PC-3 (cell line): Measurements from ENCODE around the gene CDH13. TPM values are rescaled to one million over a fixed set of nuclear protein-coding genes. Genes with fewer than 3 reads are reported as not detected.

Experiments used
- ATAC-seq: fragments of 200-7000 bp; cut with Tn5 transposase; 2 replicates; pipeline ENCODE4 v1.9.1; 2020; ENCODE audit warnings: mild to moderate bottlenecking, moderate library complexity
- BruUV-seq: library from RNA; stranded (reverse); fragments of 400-500 nt; replicated peaks from 2 replicates; lab custom pipeline; 2021; lab: Mats Ljungman, UMichigan
- CTCF ChIA-PET: fragments of 300-600 bp; sonication (Branson Sonifier 250); formaldehyde crosslinking; loops from one replicate; lab custom pipeline; 2022; ENCODE audit warnings: antibody characterized with exemption; lab: Charles Lee
- POLR2A ChIA-PET: fragments of 300-600 bp; sonication (Branson Sonifier 250); formaldehyde crosslinking; loops from one replicate; lab custom pipeline; 2022; ENCODE audit warnings: antibody characterized with exemption; ENCODE audit not compliant: unreplicated experiment; lab: Charles Lee
- DNase-seq: peaks from one replicate; pipeline ENCODE4 v3.0.0-alpha.2; 2015
- H2AFZ ChIP-seq: fragments of 300-600 bp; sonication (generic); 2 replicates; pipeline ENCODE4 v1.6.0; 2016; ENCODE audit warnings: antibody characterized with exemption, low read length
- H3F3A ChIP-seq: fragments of 300-600 bp; sonication (generic); one replicate; pipeline ENCODE4 v1.6.0; 2017; ENCODE audit warnings: antibody characterized with exemption, low read length, control low read depth, mild to moderate bottlenecking; ENCODE audit not compliant: unreplicated experiment
- H3K27ac ChIP-seq: fragments of 300-600 bp; sonication (generic); 2 replicates; pipeline ENCODE4 v1.5.1; 2016; ENCODE audit warnings: mild to moderate bottlenecking, low read length
- H3K27me3 ChIP-seq: fragments of 300-600 bp; sonication (generic); 2 replicates; pipeline ENCODE4 v1.6.1; 2016; ENCODE audit warnings: low read length, mixed read lengths
- H3K36me3 ChIP-seq: fragments of 300-600 bp; sonication (generic); 2 replicates; pipeline ENCODE4 v1.6.1; 2016; ENCODE audit warnings: low read depth, mixed run types, low read length, mixed read lengths
- H3K4me1 ChIP-seq: fragments of 300-600 bp; sonication (generic); 2 replicates; pipeline ENCODE4 v1.5.1; 2016; ENCODE audit warnings: low read length; ENCODE audit not compliant: insufficient read depth
- H3K4me2 ChIP-seq: fragments of 300-600 bp; sonication (generic); 2 replicates; pipeline ENCODE4 v1.6.0; 2016; ENCODE audit warnings: low read length
- H3K4me3 ChIP-seq: fragments of 300-600 bp; sonication (generic); 2 replicates; pipeline ENCODE4 v1.5.1; 2016; ENCODE audit warnings: mild to moderate bottlenecking, low read length, mixed read lengths
- H3K79me2 ChIP-seq: fragments of 300-600 bp; sonication (generic); 2 replicates; pipeline ENCODE4 v1.6.1; 2017; ENCODE audit warnings: low read length, mixed read lengths
- H3K9ac ChIP-seq: fragments of 300-600 bp; sonication (generic); 2 replicates; pipeline ENCODE4 v1.6.0; 2016; ENCODE audit warnings: mild to moderate bottlenecking, low read length
- H3K9me2 ChIP-seq: fragments of 300-600 bp; sonication (generic); replicated peaks from 2 replicates; pipeline ENCODE4 v1.6.1; 2016; ENCODE audit warnings: mixed run types, low read length, mixed read lengths
- H3K9me3 ChIP-seq: fragments of 300-600 bp; sonication (generic); 2 replicates; pipeline ENCODE4 v1.6.1; 2016; ENCODE audit warnings: low read length, mixed read lengths
- H4K20me1 ChIP-seq: fragments of 300-600 bp; sonication (generic); 2 replicates; pipeline ENCODE4 v1.6.1; 2016; ENCODE audit warnings: low read length, mixed read lengths
- EZH2 ChIP-seq: fragments of 300-600 bp; sonication (generic); IDR thresholded peaks from one replicate; pipeline ENCODE4 v1.6.1; 2017; ENCODE audit warnings: antibody characterized with exemption, mild to moderate bottlenecking, low read length; ENCODE audit not compliant: unreplicated experiment
- EZH2phosphoT487 ChIP-seq: fragments of 300-600 bp; sonication (generic); IDR thresholded peaks from 2 replicates; pipeline ENCODE4 v1.6.1; 2018; ENCODE audit warnings: mild to moderate bottlenecking, antibody characterized with exemption, low read length, borderline replicate concordance
- intact Hi-C: fragments of 100-400 bp; cut with micrococcal nuclease; formaldehyde crosslinking; loops from 2 replicates; pipeline ENCODE4 v1.9.0; 2023
- total RNA-seq: library from RNA; depleted of rRNA; stranded (reverse); fragments of >200 nt; gene quantifications from 2 replicates; pipeline ENCODE4 v1.2.3, GENCODE V29; 2014
- TF ChIP-seq, protein P1 (sequence below): fragments of 300-600 bp; sonication (generic); conservative IDR thresholded peaks from 2 replicates; pipeline ENCODE4 v1.5.1; 2017; ENCODE audit warnings: antibody characterized with exemption, low read depth, mild to moderate bottlenecking, low read length

CDH13 gene
- total RNA-seq, 1 experiment from 2014 or later = 0.36 TPM

DNA sequence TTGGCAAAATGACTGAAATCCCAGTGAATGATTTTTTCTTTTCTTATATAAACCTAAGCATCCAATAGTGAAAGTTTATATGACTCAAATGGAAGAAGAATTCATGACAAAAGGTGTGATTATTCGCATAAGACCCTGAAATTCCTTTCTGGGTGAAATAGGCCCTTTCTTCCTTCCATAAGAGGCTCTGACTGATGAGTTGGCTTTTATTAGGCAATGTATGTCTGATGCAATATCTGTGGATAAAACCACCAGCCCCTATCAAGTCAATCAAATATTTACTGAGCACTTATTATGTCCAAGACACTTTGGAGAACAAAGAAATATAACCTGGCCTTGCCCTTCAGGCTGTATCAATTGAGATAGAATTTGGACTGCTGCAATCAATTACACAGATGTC, 316.6 kb downstream of the CDH13 start:
- Histone ChIP-seq H3K4me3 (no peak overlapping the region), H4K20me1 (no peaks in the 10 kb centered on the region), H3K36me3 (no peaks in the 10 kb centered on the region), H3K4me1 (no peaks in the 10 kb centered on the region), H2AFZ (no peak overlapping the region), H3K9me3 (no peaks in the 10 kb centered on the region), H3K27ac (no peak overlapping the region), H3K4me2 (no peak overlapping the region), H3F3A (no peaks in the 10 kb centered on the region), H3K9me2 (no peaks in the 10 kb centered on the region), H3K79me2 (no peaks in the 10 kb centered on the region), H3K9ac (no peak overlapping the region), H3K27me3 (no peaks in the 10 kb centered on the region)
- BruUV-seq = no TSS peak
- POLR2A ChIA-PET = no interaction called here
- CTCF ChIA-PET = no interaction called here
- ATAC-seq = no peak
- DNase-seq = no peak
- TF ChIP-seq EZH2phosphoT487 = no peak
- intact Hi-C loops = no loop called here

DNA sequence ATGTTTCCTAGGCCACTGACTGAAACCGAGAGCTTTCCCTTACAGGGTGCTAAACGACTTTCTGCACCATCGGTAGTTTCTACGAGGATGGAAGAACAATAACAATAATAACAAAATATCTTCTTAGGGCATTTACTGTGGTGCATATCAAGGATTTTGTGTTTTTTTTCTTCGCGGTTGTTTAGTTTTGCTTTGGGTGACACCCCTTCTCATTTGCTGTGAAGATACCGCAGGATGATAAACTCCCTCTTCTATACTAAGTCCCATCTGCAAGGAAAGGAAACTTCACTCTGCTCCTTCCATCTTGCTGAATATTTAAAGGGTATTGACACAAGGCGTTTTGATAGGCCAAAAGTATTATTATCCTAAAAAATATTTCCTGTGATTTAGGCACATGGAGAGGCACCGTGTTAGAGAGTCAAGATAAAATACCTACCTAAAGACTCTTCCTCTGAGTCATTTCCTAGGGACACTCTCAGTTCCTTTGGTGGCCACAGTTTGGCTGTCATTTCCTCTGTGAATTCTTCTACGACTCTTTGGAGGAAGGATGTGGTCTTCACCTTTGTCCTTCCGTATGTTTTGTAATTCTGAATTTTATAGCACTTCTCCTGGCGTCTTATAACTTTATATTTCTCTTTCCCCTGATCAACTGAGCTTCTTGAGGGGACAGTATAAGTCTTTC, 318.8 kb downstream of the CDH13 start:
- BruUV-seq = no TSS peak
- Histone ChIP-seq H3F3A (no peaks in the 10 kb centered on the region), H4K20me1 (no peaks in the 10 kb centered on the region), H3K9ac (no peak overlapping the region), H3K4me1 (no peaks in the 10 kb centered on the region), H3K9me3 (no peaks in the 10 kb centered on the region), H2AFZ (no peak overlapping the region), H3K9me2 (no peaks in the 10 kb centered on the region), H3K27me3 (no peaks in the 10 kb centered on the region), H3K4me3 (no peak overlapping the region), H3K36me3 (no peaks in the 10 kb centered on the region), H3K4me2 (no peak overlapping the region), H3K27ac (no peak overlapping the region), H3K79me2 (no peaks in the 10 kb centered on the region)
- intact Hi-C loops = no loop called here
- POLR2A ChIA-PET = no interaction called here
- ATAC-seq (no peak), DNase-seq (no peak)
- CTCF ChIA-PET = no interaction called here
- TF ChIP-seq EZH2phosphoT487 (no peak), EZH2 (no peak)
- TF ChIP-seq, protein P1, sequence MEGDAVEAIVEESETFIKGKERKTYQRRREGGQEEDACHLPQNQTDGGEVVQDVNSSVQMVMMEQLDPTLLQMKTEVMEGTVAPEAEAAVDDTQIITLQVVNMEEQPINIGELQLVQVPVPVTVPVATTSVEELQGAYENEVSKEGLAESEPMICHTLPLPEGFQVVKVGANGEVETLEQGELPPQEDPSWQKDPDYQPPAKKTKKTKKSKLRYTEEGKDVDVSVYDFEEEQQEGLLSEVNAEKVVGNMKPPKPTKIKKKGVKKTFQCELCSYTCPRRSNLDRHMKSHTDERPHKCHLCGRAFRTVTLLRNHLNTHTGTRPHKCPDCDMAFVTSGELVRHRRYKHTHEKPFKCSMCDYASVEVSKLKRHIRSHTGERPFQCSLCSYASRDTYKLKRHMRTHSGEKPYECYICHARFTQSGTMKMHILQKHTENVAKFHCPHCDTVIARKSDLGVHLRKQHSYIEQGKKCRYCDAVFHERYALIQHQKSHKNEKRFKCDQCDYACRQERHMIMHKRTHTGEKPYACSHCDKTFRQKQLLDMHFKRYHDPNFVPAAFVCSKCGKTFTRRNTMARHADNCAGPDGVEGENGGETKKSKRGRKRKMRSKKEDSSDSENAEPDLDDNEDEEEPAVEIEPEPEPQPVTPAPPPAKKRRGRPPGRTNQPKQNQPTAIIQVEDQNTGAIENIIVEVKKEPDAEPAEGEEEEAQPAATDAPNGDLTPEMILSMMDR = no peak

DNA sequence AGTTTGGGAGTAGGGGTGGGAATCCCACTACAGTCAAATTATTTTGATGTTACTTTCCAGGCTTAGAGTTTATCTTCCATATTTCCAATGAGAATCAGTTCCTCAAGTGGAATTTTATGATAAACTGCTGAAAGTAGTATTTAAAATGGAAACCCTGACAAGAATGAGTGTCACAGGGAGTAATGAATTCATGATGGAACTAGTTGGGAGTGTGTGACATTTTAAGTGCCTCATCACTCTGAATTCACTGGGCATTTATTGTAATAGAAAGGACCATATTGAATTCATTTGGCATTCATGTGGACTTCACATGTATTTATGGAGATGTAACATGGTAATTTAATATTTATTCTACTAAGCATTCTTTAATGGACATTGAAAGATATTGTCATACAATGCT, 320.9 kb downstream of the CDH13 start:
- Histone ChIP-seq H3K79me2 (no peaks in the 10 kb centered on the region), H3K36me3 (no peaks in the 10 kb centered on the region), H3K27me3 (no peaks in the 10 kb centered on the region), H3K4me3 (no peak overlapping the region), H3K9ac (no peak overlapping the region), H3K9me3 (no peaks in the 10 kb centered on the region), H3K9me2 (no peaks in the 10 kb centered on the region), H3F3A (no peaks in the 10 kb centered on the region), H3K4me2 (no peak overlapping the region), H4K20me1 (no peaks in the 10 kb centered on the region), H2AFZ (no peak overlapping the region), H3K4me1 (no peaks in the 10 kb centered on the region), H3K27ac (no peak overlapping the region)
- DNase-seq = no peak
- no peak for TF ChIP-seq EZH2
- ATAC-seq = no peak
- ChIA-PET POLR2A (no interaction called here), CTCF (no interaction called here)
- no TSS peak for BruUV-seq
- intact Hi-C loops = no loop called here

DNA sequence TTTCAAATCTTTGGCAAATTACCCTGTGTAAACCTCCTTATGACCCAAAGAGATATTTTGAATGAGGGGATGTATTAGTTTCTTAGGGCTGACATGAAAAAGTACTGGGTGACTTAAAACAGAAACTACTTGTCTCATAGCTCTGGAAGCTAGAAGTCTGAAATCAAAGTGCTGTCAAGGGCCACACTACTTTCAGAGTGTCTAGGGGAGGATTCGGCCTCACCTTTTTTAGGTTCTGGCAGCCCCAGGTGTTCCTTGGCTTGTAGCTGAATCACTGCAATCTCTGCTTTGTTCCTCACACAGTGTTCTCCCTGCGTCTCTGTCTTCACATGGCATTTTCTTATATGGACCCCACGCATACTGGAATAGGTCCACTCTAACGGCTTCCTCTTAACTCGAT, 322.2 kb downstream of the CDH13 start:
- Histone ChIP-seq H3K27ac (no peak overlapping the region), H3K4me3 (no peak overlapping the region), H3K27me3 (no peaks in the 10 kb centered on the region), H3K9ac (no peak overlapping the region), H2AFZ (no peak overlapping the region), H3K36me3 (no peaks in the 10 kb centered on the region), H3K9me2 (no peaks in the 10 kb centered on the region), H3K9me3 (no peaks in the 10 kb centered on the region), H3K4me1 (no peaks in the 10 kb centered on the region), H3K79me2 (no peaks in the 10 kb centered on the region), H4K20me1 (no peaks in the 10 kb centered on the region), H3K4me2 (no peak overlapping the region), H3F3A (no peaks in the 10 kb centered on the region)
- CTCF ChIA-PET = no interaction called here
- intact Hi-C loops = no loop called here
- POLR2A ChIA-PET = no interaction called here
- no TSS peak for BruUV-seq
- DNase-seq (no peak), ATAC-seq (no peak)
- TF ChIP-seq EZH2phosphoT487 (no peak), EZH2 (no peak)
- TF ChIP-seq, protein P1 = no peak
